K562 (cell line): ENCODE data around the gene C1orf146. TPM values are rescaled to one million over a fixed set of nuclear protein-coding genes. Genes with fewer than 3 reads are reported as not detected.
"Not testable (repeated sequence)": the region's sequence is repeated elsewhere in the genome, so short reads cannot be mapped to it uniquely, and the experiment has no call there.

Source experiments
- ATAC-seq: fragments of 200-7000 bp; cut with Tn5 transposase; 3 replicates; pipeline ENCODE4 v1.9.1; 2020; ENCODE audit warnings: moderate library complexity
- BruUV-seq: library from RNA; stranded (reverse); fragments of 400-500 nt; replicated peaks from 2 replicates; lab custom pipeline; 2021; lab: Mats Ljungman, UMichigan
- CTCF ChIA-PET: fragments of 300-600 bp; formaldehyde crosslinking; extraction: SDS; loops from one replicate; lab custom pipeline; 2021; ENCODE audit warnings: low intra/inter-chr PET ratio; lab: Yijun Ruan, JAX
- POLR2A ChIA-PET: fragments of 300-600, 350-650 bp; sonication (Branson Sonifier 250); formaldehyde crosslinking; extraction: SDS; loops from one replicate; lab custom pipeline; 2021; ENCODE audit warnings: antibody characterized with exemption, inconsistent platforms; lab: Yijun Ruan, JAX
- DNase-seq, 4 experiments: peaks; one replicate each; pipeline versions ENCODE4 v3.0.0 to v3.0.0-alpha.2; 2011 to 2018; ENCODE audit warnings: low spot score in 3 of 4, mixed read lengths in 3 of 4; ENCODE audit errors: extremely low read depth in 1 of 4
- FAIRE-seq: peaks from 2 replicates; lab custom pipeline; 2011; peaks lifted over from hg19 to GRCh38; lab: Jason Lieb, UNC
- H2AFZ ChIP-seq: 2 replicates; pipeline ENCODE4 v1.6.0; 2011; ENCODE audit warnings: low read depth, low read length, control low read depth, inconsistent platforms
- H3K27ac ChIP-seq: fragments of 200-600 bp; 3 replicates; pipeline ENCODE4 v1.8.0; 2011; ENCODE audit warnings: low read depth, mild to moderate bottlenecking, control low read depth, inconsistent platforms, low read length, moderate library complexity, mixed read lengths; ENCODE audit errors: extremely low read depth
- H3K27me3 ChIP-seq, 2 experiments: fragments of 300-600 bp in 1 of 2; 2 replicates in 1 of 2; 3 replicates in 1 of 2; pipeline versions ENCODE4 v1.6.0 to v1.8.0; 2011; ENCODE audit warnings: inconsistent platforms in 2 of 2, low read length in 2 of 2, mild to moderate bottlenecking in 1 of 2, mixed read lengths in 1 of 2, moderate library complexity in 1 of 2; ENCODE audit not compliant: control insufficient read depth in 2 of 2, insufficient read depth in 2 of 2
- H3K36me3 ChIP-seq: fragments of 300-600 bp; 3 replicates; pipeline ENCODE4 v1.8.0; 2011; ENCODE audit warnings: mild to moderate bottlenecking, low read length, inconsistent platforms; ENCODE audit not compliant: control insufficient read depth, insufficient read depth
- H3K4me1 ChIP-seq, 2 experiments: fragments of 200-600 bp in 1 of 2; replicated peaks in 1 of 2; 2 replicates in 1 of 2; 3 replicates in 1 of 2; pipeline versions ENCODE4 v1.5.1 to v1.8.0; 2011; ENCODE audit warnings: inconsistent platforms in 2 of 2, low read length in 2 of 2, mild to moderate bottlenecking in 1 of 2, mixed read lengths in 1 of 2, moderate library complexity in 1 of 2; ENCODE audit not compliant: control insufficient read depth in 2 of 2, insufficient read depth in 2 of 2
- H3K4me2 ChIP-seq: 2 replicates; pipeline ENCODE4 v1.6.1; 2011; ENCODE audit warnings: low read length, control low read depth, inconsistent platforms, mixed read lengths; ENCODE audit not compliant: insufficient read depth
- H3K4me3 ChIP-seq: fragments of 200-600 bp; sonication (generic), shearing (Covaris generic); 2 replicates; pipeline ENCODE4 v1.5.1; 2016; ENCODE audit warnings: control low read depth, inconsistent platforms
- H3K79me2 ChIP-seq: fragments of 200-600 bp; 3 replicates; pipeline ENCODE4 v1.8.0; 2011; ENCODE audit warnings: low read length, inconsistent platforms; ENCODE audit not compliant: control insufficient read depth, insufficient read depth
- H3K9ac ChIP-seq, 2 experiments: 2 replicates each; pipeline versions ENCODE4 v1.6.0 to v1.6.1; 2011; ENCODE audit warnings: low read depth in 2 of 2, low read length in 2 of 2, control low read depth in 1 of 2, inconsistent platforms in 1 of 2, mild to moderate bottlenecking in 1 of 2, mixed read lengths in 1 of 2; ENCODE audit not compliant: insufficient read depth in 1 of 2
- H3K9me1 ChIP-seq: one replicate; pipeline ENCODE4 v1.6.0; 2011; ENCODE audit warnings: inconsistent platforms, mild to moderate bottlenecking, low read length, moderate library complexity; ENCODE audit not compliant: control insufficient read depth, insufficient read depth
- H3K9me3 ChIP-seq: replicated peaks from 2 replicates; pipeline ENCODE4 v1.5.1; 2011; ENCODE audit warnings: low read depth, low read length, inconsistent platforms; ENCODE audit not compliant: control insufficient read depth, insufficient read depth
- H4K20me1 ChIP-seq: replicated peaks from 2 replicates; pipeline ENCODE4 v1.6.1; 2011; ENCODE audit warnings: low read length, inconsistent platforms, mixed read lengths; ENCODE audit not compliant: control insufficient read depth, insufficient read depth
- CREBBP ChIP-seq: IDR thresholded peaks from one replicate; pipeline ENCODE4 v1.6.1; 2012; ENCODE audit warnings: low read depth, mild to moderate bottlenecking, control low read depth, inconsistent platforms, low read length
- PRDM10 ChIP-seq: fragments of 450-650 bp; IDR thresholded peaks from 2 replicates; pipeline ENCODE4 v1.6.1; 2018; ENCODE audit not compliant: partially characterized antibody
- PURB ChIP-seq: sonication (generic); formaldehyde crosslinking; IDR thresholded peaks from 2 replicates; pipeline ENCODE4 v1.9.0; 2021; ENCODE audit warnings: low read depth, mild to moderate bottlenecking, missing genetic modification reagents
- RFX1 ChIP-seq: fragments of 450-650 bp; IDR thresholded peaks from 2 replicates; pipeline ENCODE4 v1.6.1; 2016; ENCODE audit warnings: mild to moderate bottlenecking, moderate library complexity
- SRSF9 ChIP-seq: fragments of 200-400 bp; formaldehyde crosslinking; IDR thresholded peaks from 2 replicates; pipeline ENCODE4 v1.6.1; 2017; ENCODE audit warnings: low read depth, low read length, borderline replicate concordance
- THAP12 ChIP-seq: fragments of 250-450 bp; sonication (Bioruptor Pico); IDR thresholded peaks from 2 replicates; pipeline ENCODE4 v1.9.0; 2021; ENCODE audit warnings: mild to moderate bottlenecking, inconsistent platforms
- ZEB2 ChIP-seq: fragments of 450-650 bp; IDR thresholded peaks from 2 replicates; pipeline ENCODE4 v1.6.1; 2016
- ZFP30 ChIP-seq: fragments of 250-450 bp; sonication (Bioruptor Pico); IDR thresholded peaks from 2 replicates; pipeline ENCODE4 v1.8.0; 2022; ENCODE audit warnings: moderate library complexity, mild to moderate bottlenecking, inconsistent platforms, borderline replicate concordance
- ZFP36 ChIP-seq: fragments of 150-350 bp; IDR thresholded peaks from 2 replicates; pipeline ENCODE4 v1.6.1; 2018; ENCODE audit warnings: low read length, low read depth; ENCODE audit not compliant: partially characterized antibody
- ZNF354B ChIP-seq: fragments of 250-450 bp; sonication (Bioruptor Pico); IDR thresholded peaks from 2 replicates; pipeline ENCODE4 v1.4.0; 2020
- ZNF507 ChIP-seq: conservative IDR thresholded peaks from 2 replicates; pipeline ENCODE4 v1.6.1; 2017; ENCODE audit warnings: missing genetic modification characterization, missing compliant biosample characterization
- WGBS: fragments of 100-300 bp; shearing (Covaris generic); methylation state at CpG from one replicate; pipeline ENCODE4 v1.1.6; 2016; ENCODE audit warnings: low coverage, mixed read lengths; ENCODE audit not compliant: insufficient coverage; ENCODE audit errors: missing lambda C conversion rate; 5-methylcytosine and 5-hydroxymethylcytosine counted together
- in situ Hi-C: fragments of 300-500 bp; cut with MboI; formaldehyde crosslinking; loops from 4 replicates; pipeline ENCODE4 v1.15.0; 2018; ENCODE audit warnings: inconsistent platforms, mixed read lengths
- intact Hi-C: fragments of 100-400 bp; cut with micrococcal nuclease; formaldehyde crosslinking; loops from 2 replicates; pipeline ENCODE4 v1.14.2; 2022
- polyA plus RNA-seq, 8 experiments: library from polyadenylated mRNA; depleted of rRNA in 4 of 8; stranded (reverse) in 5 of 8; unstranded in 3 of 8; fragments of >200 nt; fragmentation: Nextera tagmentation in 2 of 8; fragmentation: Illumina TruSeq in 1 of 8; extraction: Ambion mirVana in 2 of 8; extraction: Trizol in 1 of 8; gene quantifications; 2 replicates each; pipeline versions ENCODE4 v1.2.1 to v1.2.3, GENCODE V29; 2011 to 2014; ENCODE audit warnings: inconsistent platforms in 1 of 8, missing spikeins in 1 of 8
- total RNA-seq, 7 experiments: library from RNA; depleted of rRNA in 6 of 7; stranded (reverse); fragments of >200 nt in 6 of 7; fragmentation: Illumina TruSeq in 2 of 7; extraction: Trizol in 2 of 7; gene quantifications; 2 replicates each; pipeline versions ENCODE4 v1.2.1 to v1.2.3, GENCODE V29; 2011 to 2021; ENCODE audit warnings: low replicate concordance in 1 of 7

Gene C1orf146
- total and polyA plus RNA-seq, 9 of the 15 experiments (the other 6 are each of a cell fraction or from before 2014, with no cell fraction given) = 0.10 TPM; not detected in 8

GRCh38 chr1:92254714-92255113 is 37.0 kb downstream of the C1orf146 start:
- H3K9me3 ChIP-seq, DNase-seq, H3K27ac ChIP-seq, FAIRE-seq, H3K79me2 ChIP-seq, H4K20me1 ChIP-seq, in situ Hi-C loops, intact Hi-C loops, H3K4me3 ChIP-seq, H3K4me1 ChIP-seq, CTCF ChIA-PET, H3K9ac ChIP-seq, H3K4me2 ChIP-seq, H2AFZ ChIP-seq, H3K9me1 ChIP-seq, BruUV-seq, H3K36me3 ChIP-seq, H3K27me3 ChIP-seq, ATAC-seq: not testable (repeated sequence)
- 0 out of 2 replicates have a peak, but pooled peaks have one; percentile 50 for TF ChIP-seq ZNF354B (CRISPR knock-in tag)
- TF ChIP-seq ZNF507 (tag) = peak; percentile 95
- POLR2A ChIA-PET = interaction anchor here (0.6 kb wide), 1 partner anchor 325 kb away, joined by 5 read pairs; no protein-coding TSS in a partner anchor
- WGBS = 71% methylated on average over 3 of the region's 3 CpGs

GRCh38 chr1:92259350-92259749 is 41.6 kb downstream of the C1orf146 start:
- no peaks in the 10 kb centered on the region for H3K9me3 ChIP-seq
- DNase-seq (no peak), FAIRE-seq (no peak), ATAC-seq (no peak)
- H3K9me1 ChIP-seq = no peaks in the 10 kb centered on the region
- no peaks in the 10 kb centered on the region for H3K4me1 ChIP-seq
- no peak overlapping the region for H3K4me2 ChIP-seq
- no peak overlapping the region for H3K27ac ChIP-seq
- no peaks in the 10 kb centered on the region for H3K79me2 ChIP-seq
- POLR2A ChIA-PET = interaction anchor here (1.7 kb wide), 1 partner anchor 13 kb away, joined by 6 read pairs; no protein-coding TSS in a partner anchor
- in situ Hi-C loops (no loop called here), intact Hi-C loops (no loop called here)
- WGBS = 100% methylated on average over 1 of the region's 1 CpG
- no TSS peak for BruUV-seq
- CTCF ChIA-PET = no interaction called here
- no peak overlapping the region for H2AFZ ChIP-seq
- H3K27me3 ChIP-seq = no peaks in the 10 kb centered on the region
- H4K20me1 ChIP-seq = no peaks in the 10 kb centered on the region
- H3K36me3 ChIP-seq = peaks cover 26% of the 10 kb centered on the region; the same call in 1 of the 3 replicates
- no peak overlapping the region for H3K9ac ChIP-seq
- H3K4me3 ChIP-seq = no peak overlapping the region
- TF ChIP-seq CREBBP = no peak
- TF ChIP-seq PURB (CRISPR knock-in tag) = no peak
- no peak for TF ChIP-seq ZFP36
- no peak for TF ChIP-seq RFX1
- no peak for TF ChIP-seq THAP12 (CRISPR knock-in tag)
- no peak for TF ChIP-seq SRSF9
- TF ChIP-seq PRDM10 = no peak
- TF ChIP-seq ZEB2 = no peak
- TF ChIP-seq ZFP30 (CRISPR knock-in tag) = no peak
